ENCODE data around the gene TNS3. TPM values are rescaled to one million over a fixed set of nuclear protein-coding genes. Genes with fewer than 3 reads are reported as not detected.

TNS3 gene
- total RNA-seq, 4 donors from 2014 or later: 70.9 to 112 (median 98.6) TPM

DNA sequence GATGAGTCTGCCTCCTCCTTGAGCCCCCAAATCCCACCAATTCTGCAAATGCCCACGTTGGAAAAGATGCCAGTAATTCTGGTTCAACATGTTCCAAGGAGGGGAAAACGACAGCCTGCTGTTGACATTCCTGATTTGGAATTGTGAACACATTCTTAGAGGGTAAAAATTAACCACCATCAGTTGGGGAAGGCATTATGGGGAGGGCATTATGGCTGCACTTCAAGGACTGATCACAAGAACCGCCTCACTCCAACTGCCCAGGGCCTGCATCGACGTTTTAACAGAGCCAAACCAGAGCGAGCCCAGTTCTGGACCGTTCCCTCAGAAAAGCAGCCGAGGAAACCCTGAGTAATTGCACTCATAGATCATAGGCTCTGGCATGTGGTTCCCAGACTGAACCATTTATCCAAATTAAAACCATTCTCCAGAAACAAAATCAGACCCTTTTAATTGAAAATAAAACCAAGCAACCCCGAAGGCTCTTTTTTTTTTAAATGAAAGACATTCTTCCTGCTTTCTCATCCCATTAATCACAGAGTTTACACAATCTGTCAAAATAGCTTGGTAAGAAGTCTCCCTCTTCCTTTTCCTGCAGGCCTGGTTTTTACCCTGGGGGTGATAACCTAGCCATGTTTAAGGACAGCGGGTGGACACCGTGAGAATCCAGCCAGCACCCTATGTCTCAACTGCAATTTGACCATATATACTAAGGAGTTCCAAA is 8.0 kb downstream of the TNS3 start:
- DNase-seq (ENCODE audit: low spot score) (no peak), ATAC-seq (ENCODE audit: low FRiP score) (no peak)
- TF ChIP-seq, protein P1, sequence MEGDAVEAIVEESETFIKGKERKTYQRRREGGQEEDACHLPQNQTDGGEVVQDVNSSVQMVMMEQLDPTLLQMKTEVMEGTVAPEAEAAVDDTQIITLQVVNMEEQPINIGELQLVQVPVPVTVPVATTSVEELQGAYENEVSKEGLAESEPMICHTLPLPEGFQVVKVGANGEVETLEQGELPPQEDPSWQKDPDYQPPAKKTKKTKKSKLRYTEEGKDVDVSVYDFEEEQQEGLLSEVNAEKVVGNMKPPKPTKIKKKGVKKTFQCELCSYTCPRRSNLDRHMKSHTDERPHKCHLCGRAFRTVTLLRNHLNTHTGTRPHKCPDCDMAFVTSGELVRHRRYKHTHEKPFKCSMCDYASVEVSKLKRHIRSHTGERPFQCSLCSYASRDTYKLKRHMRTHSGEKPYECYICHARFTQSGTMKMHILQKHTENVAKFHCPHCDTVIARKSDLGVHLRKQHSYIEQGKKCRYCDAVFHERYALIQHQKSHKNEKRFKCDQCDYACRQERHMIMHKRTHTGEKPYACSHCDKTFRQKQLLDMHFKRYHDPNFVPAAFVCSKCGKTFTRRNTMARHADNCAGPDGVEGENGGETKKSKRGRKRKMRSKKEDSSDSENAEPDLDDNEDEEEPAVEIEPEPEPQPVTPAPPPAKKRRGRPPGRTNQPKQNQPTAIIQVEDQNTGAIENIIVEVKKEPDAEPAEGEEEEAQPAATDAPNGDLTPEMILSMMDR (IDR thresholded peaks at IDR 0.05): no peak

DNA sequence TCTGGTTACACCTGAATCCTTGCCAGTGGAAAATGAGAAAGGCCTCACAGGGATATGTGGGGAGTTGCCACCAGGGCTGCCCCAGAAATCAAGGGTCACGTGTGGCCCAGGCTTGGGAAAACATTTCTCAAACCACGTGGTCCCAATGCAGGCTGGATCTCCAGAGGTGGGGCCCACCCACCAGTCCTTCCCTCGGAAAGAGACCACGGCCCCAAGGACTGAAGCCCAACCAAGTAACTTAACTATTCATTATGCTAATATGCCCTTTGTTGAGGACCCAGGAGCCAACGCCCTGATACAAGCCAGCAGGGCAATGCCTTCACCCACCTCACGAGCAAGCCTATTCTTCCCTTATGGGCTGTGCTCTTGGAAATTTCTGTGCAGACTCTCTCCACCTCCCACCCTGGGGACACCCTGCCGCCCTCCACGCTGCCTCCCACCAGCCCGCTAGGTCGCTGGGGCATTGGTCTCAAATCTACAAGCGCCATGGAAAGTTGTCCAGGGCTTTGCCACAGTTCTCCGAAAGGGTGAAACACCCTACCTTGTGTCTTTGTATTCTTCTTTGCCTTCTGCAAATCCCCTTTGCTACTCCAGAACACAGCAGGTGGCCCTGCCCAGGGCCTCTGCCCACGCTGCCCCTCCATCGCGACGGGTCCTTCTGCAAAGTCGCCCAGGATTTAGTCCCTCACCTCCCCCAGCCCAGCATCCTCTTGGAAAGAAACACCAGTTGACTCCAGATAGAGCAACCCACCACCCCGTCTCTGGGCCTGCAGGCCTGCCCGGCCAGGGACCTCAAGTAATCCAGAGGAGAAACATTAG is 8.8 kb downstream of the TNS3 start:
- DNase-seq (ENCODE audit: low spot score): no peak
- ATAC-seq (ENCODE audit: low FRiP score): no peak
- TF ChIP-seq, protein P1 (IDR thresholded peaks at IDR 0.05): no peak

DNA sequence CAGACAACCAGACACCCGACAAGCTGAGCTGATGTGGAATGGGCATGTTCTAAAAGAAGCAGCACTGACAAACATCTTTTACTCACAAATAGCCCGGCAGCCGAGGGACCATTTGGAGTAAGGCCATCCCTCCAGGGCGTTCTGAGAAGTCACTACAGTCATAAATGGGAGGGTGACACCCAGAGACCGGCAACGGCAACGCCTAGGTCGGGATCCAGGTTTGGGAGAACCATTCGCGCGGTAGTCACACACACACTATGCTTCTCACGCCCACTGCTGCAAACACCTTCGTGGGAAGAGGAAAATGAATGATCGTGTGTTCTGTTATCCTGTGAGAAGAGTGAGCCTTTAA is 9.8 kb downstream of the TNS3 start:
- TF ChIP-seq, protein P1 (IDR thresholded peaks at IDR 0.05): no peak
- no peak for DNase-seq (ENCODE audit: low spot score)
- ATAC-seq (ENCODE audit: low FRiP score): no peak

DNA sequence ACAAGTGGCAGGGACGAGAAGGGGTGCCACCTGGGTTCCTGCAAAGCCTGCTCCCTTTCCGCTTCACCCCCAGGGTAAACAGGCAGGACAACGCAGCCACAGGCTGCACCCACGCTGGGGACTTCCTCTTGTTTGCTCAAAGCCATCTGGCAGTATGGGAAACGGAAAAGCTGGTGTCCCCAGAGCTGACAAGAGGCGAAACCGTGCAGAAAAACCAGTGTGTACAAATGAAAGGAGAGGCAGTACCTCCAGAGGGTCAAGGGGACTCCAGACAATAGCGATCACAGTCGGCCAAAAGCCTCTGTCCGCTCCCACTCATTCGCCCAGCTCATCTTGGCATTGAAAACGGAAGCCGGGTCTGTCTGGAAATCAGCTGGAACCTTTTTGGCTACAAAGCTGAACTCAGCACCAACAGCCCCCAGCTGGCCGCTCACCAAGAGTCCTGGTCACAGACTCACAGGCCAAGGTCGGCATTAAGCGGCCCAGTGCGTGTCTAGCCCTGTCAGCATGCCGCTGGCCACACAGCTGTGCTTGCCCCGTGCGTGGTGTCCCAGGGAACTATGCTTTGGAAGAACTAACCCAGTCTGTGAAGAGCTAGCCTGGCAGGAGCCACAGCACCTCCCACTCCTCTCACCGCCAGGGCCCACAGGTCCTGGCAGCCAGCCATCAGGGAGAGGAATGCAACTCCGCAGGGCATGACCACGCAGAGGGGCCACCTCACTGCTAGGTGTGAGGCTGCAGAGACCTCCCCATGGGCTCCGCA is 10.4 kb downstream of the TNS3 start:
- DNase-seq (ENCODE audit: low spot score): no peak
- TF ChIP-seq, protein P1 (IDR thresholded peaks at IDR 0.05): no peak

DNA sequence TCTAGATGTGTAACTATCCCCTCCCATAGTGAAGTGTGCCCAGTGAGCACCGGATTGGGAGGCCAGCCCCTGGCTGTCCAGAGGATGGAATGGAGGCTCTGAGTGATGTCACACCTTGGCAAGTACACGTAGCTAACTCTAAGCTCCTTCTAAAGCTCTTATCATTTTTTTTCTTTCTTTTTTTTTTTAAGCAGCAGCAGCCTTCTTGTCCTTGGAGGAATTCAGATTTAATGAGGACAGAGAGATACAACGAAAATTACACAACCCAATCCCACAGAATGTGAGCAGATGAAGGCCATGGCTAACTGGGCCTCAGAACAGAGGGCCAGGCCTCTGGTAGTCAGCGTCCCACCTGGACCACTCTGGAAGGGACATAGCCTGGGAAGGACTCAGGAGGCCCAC is 11.3 kb downstream of the TNS3 start:
- TF ChIP-seq, protein P1 (IDR thresholded peaks at IDR 0.05): no peak
- ATAC-seq (ENCODE audit: low FRiP score): peak; percentile 69
- DNase-seq (ENCODE audit: low spot score): no peak

More for the DNA sequence above, 10.4 kb downstream of the TNS3 start:
- peak; percentile 26 for ATAC-seq (ENCODE audit: low FRiP score)

DNA sequence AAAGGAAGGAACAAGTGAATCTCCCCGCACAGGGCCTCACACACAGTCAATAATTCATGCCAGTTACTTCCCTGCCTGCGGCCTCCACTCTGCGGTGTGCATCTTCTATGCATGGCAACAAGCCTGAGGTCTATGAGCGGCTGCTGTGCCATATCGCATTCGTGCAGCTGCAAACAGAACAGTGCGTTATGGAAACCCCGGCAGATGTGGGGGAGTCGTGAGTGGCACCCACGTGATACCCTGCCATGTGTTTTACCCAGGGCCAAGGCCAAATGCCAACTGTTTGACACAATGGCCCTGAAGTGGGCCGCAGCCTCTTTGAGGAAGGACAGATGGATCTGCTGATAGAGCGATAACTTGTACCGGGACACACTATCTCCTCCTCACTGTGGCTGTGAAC is 13.4 kb downstream of the TNS3 start:
- DNase-seq (ENCODE audit: low spot score) (no peak), ATAC-seq (ENCODE audit: low FRiP score) (no peak)
- TF ChIP-seq, protein P1 (IDR thresholded peaks at IDR 0.05): no peak

All from omental fat pad (tissue), 4 donors.